Measurements from ENCODE around the gene ELFN1. TPM values are rescaled to one million over a fixed set of nuclear protein-coding genes. Genes with fewer than 3 reads are reported as not detected.

The ELFN1 gene
- total RNA-seq, 6 donors from 2014 or later, result 0.11 to 3.0 (median 0.30) TPM; not detected in 1

GRCh38 chr7:1729183-1729582 is 59.1 kb downstream of the ELFN1 start:
- TF ChIP-seq POLR2A (IDR thresholded peaks at IDR 0.05) (no peak), EP300 (IDR thresholded peaks at IDR 0.05) (no peak), POLR2AphosphoS5 (IDR thresholded peaks at IDR 0.05) (no peak)
- TF ChIP-seq, protein P1, sequence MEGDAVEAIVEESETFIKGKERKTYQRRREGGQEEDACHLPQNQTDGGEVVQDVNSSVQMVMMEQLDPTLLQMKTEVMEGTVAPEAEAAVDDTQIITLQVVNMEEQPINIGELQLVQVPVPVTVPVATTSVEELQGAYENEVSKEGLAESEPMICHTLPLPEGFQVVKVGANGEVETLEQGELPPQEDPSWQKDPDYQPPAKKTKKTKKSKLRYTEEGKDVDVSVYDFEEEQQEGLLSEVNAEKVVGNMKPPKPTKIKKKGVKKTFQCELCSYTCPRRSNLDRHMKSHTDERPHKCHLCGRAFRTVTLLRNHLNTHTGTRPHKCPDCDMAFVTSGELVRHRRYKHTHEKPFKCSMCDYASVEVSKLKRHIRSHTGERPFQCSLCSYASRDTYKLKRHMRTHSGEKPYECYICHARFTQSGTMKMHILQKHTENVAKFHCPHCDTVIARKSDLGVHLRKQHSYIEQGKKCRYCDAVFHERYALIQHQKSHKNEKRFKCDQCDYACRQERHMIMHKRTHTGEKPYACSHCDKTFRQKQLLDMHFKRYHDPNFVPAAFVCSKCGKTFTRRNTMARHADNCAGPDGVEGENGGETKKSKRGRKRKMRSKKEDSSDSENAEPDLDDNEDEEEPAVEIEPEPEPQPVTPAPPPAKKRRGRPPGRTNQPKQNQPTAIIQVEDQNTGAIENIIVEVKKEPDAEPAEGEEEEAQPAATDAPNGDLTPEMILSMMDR (IDR thresholded peaks at IDR 0.05), result no peak

DNA sequence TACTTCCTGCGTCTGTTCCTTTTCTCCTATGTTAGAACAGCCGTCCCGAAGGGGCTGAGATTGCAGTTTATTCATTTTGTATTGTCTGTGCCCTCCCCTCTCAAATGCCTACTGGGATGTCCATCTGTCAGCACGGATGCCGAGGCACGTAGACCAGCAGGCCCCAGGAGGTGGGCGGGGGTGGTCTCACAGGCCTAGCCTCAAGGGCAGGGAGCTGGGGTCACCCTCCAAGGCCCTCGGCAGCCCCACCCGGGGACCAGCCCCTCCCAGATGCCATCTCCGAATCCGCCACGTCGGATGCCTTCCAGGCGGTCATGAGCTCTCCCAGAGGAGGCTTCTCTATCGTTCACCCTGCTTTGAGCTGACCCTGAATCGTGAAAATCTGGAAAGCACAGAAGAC is 59.7 kb downstream of the ELFN1 start:
- no peaks in the 10 kb centered on the region for H3K4me1 ChIP-seq
- no peak overlapping the region for H3K27ac ChIP-seq
- peak in 1 of 2 donors; percentile 45 for DNase-seq
- no peak overlapping the region for H3K4me3 ChIP-seq
- no peak for TF ChIP-seq EP300 (IDR thresholded peaks at IDR 0.05)
- TF ChIP-seq, protein P1 (IDR thresholded peaks at IDR 0.05), result no peak
- TF ChIP-seq POLR2A (IDR thresholded peaks at IDR 0.05), result no peak
- TF ChIP-seq POLR2AphosphoS5 (IDR thresholded peaks at IDR 0.05), result no peak
- no peaks in the 10 kb centered on the region for H3K27me3 ChIP-seq
- no peaks in the 10 kb centered on the region for H3K36me3 ChIP-seq
- H3K9me3 ChIP-seq, result peaks cover 0 to 21% (median 16%) of the 10 kb centered on the region in 4 donors
- WGBS, 2 donors, result 79 to 80% methylated on average over 15 to 16 of the region's 16 CpGs
- ATAC-seq (ENCODE audit: low FRiP score in 2 of 2), result no peak

More at GRCh38 chr7:1729183-1729582, 59.1 kb downstream of the ELFN1 start:
- Histone ChIP-seq H3K36me3 (no peaks in the 10 kb centered on the region), H3K27ac (no peak overlapping the region), H3K27me3 (no peaks in the 10 kb centered on the region), H3K4me1 (no peaks in the 10 kb centered on the region), H3K4me3 (no peak overlapping the region), H3K9me3 (peaks cover 0 to 21% (median 16%) of the 10 kb centered on the region in 4 donors)
- 80 to 95% methylated on average over 1 to 8 of the region's 8 CpGs for WGBS, 2 donors
- DNase-seq, result peak in 1 of 2 donors; percentile 28
- no peak for ATAC-seq (ENCODE audit: low FRiP score in 2 of 2)

DNA sequence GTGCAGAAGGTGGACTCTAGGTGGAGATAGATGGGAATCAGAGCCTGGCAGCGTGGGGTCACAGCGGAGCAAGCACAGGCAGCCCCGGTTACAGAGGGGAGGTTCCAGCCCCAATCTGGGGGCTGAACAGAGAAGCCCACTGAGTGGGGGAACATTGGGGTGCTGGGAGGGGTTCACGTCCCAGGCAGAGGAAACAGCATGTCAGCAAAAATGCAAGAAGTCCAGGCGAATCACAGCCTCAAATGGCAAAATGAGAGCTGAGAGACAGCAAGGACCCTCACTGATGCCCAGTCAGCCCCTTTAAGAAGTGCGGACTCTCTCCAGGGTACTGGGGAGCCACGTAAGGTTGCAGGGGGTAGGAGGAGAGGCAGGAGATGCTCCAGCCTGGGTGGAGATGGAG is 62.0 kb downstream of the ELFN1 start:
- Histone ChIP-seq H3K36me3 (no peaks in the 10 kb centered on the region), H3K4me1 (no peaks in the 10 kb centered on the region), H3K4me3 (no peak overlapping the region), H3K27ac (no peak overlapping the region), H3K27me3 (no peaks in the 10 kb centered on the region), H3K9me3 (peaks cover 0 to 21% (median 16%) of the 10 kb centered on the region in 4 donors)
- ATAC-seq (ENCODE audit: low FRiP score in 2 of 2), result no peak
- WGBS, 2 donors, result 84 to 90% methylated on average over 7 of the region's 7 CpGs
- DNase-seq, result no peak
- TF ChIP-seq POLR2A (IDR thresholded peaks at IDR 0.05), result no peak
- TF ChIP-seq EP300 (IDR thresholded peaks at IDR 0.05), result no peak
- TF ChIP-seq, protein P1 (IDR thresholded peaks at IDR 0.05), result no peak
- TF ChIP-seq POLR2AphosphoS5 (IDR thresholded peaks at IDR 0.05), result no peak

DNA sequence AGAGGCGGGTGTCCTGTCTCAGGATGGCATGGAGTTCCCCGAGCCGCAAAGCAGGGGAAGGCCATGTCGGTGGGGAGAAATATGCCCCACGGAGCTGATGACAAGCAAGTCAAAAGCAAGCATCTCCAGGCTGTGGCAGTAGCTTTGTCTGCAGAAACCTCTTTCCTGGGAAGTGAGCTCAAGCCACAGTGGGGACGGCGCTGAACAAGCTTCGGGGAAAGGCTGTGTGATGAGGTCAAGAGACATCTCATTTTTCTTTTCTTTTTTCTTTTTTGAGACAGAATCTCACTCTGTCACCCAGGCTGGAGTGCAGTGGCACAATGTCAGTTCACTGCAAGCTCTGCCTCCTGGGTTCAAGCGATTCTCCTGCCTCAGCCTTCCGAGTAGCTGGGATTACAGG is 62.6 kb downstream of the ELFN1 start:
- H3K27ac ChIP-seq, result no peak overlapping the region
- no peak for TF ChIP-seq POLR2AphosphoS5 (IDR thresholded peaks at IDR 0.05)
- no peak for TF ChIP-seq EP300 (IDR thresholded peaks at IDR 0.05)
- TF ChIP-seq, protein P1 (IDR thresholded peaks at IDR 0.05), result no peak
- TF ChIP-seq POLR2A (IDR thresholded peaks at IDR 0.05), result no peak
- no peak for ATAC-seq (ENCODE audit: low FRiP score in 2 of 2)
- no peak overlapping the region for H3K4me3 ChIP-seq
- H3K36me3 ChIP-seq, result no peaks in the 10 kb centered on the region
- 72 to 78% methylated on average over 10 of the region's 10 CpGs for WGBS, 2 donors
- H3K4me1 ChIP-seq, result no peaks in the 10 kb centered on the region
- peaks cover 0 to 21% (median 16%) of the 10 kb centered on the region in 4 donors for H3K9me3 ChIP-seq
- no peak for DNase-seq
- no peaks in the 10 kb centered on the region for H3K27me3 ChIP-seq

DNA sequence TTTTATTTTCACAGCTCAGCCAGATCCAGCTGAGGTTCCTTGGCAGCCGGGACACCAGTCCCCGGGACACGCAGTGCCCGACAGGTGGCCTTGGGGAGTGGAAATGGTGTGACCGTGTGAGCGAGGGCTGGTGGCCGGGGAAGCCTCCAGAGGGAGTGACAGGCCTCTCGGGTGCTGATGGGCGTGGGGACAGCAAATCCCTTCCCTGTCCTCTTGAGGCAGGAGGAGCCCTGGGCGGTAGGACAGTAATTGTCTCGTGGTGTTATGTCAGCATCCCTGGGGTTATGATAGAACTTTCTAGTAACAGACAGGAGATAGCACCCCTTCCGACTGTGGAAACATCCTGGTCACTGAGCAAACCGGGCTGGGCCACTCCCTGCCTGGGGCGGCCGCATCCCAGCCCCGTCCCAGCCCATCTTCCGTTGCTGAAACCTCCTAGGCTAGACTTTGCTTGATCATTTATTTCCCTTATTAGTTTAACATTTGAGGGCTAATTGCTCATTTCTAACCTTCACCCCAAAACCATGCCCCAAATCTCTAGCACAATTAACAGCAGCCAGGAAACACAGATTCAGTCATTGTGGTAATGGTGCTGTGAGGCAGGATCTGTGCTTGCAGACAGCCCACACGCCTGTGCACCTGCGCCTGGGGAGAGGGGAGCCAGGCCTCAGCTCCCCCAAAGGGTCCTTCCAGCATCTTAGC is 63.3 kb downstream of the ELFN1 start:
- Histone ChIP-seq H3K27ac (no peak overlapping the region), H3K9me3 (peaks cover 0 to 21% (median 16%) of the 10 kb centered on the region in 4 donors), H3K4me1 (no peaks in the 10 kb centered on the region), H3K36me3 (no peaks in the 10 kb centered on the region), H3K4me3 (no peak overlapping the region), H3K27me3 (no peaks in the 10 kb centered on the region)
- ATAC-seq (ENCODE audit: low FRiP score in 2 of 2), result no peak
- peak in 1 of 2 donors; percentile 47 for DNase-seq
- 68 to 84% methylated on average over 6 to 17 of the region's 19 CpGs for WGBS, 2 donors
- TF ChIP-seq POLR2A (IDR thresholded peaks at IDR 0.05), result no peak
- no peak for TF ChIP-seq POLR2AphosphoS5 (IDR thresholded peaks at IDR 0.05)
- TF ChIP-seq, protein P1 (IDR thresholded peaks at IDR 0.05), result no peak
- TF ChIP-seq EP300 (IDR thresholded peaks at IDR 0.05), result no peak
